OCI-LY3 (cell line): ENCODE measurements around the gene GLIS1.

Source experiments
- H2AFZ ChIP-seq: fragments of 200-600, 300-600 bp; shearing (Covaris generic); 2 replicates; pipeline ENCODE4 v1.6.0; 2014; ENCODE audit warnings: antibody characterized with exemption, low read depth, low read length
- H3K27ac ChIP-seq: fragments of 200-600, 300-600 bp; sonication (generic); 2 replicates; pipeline ENCODE4 v1.5.1; 2014; ENCODE audit warnings: mild to moderate bottlenecking, low read length, moderate library complexity, mixed read lengths
- H3K27me3 ChIP-seq: fragments of 200-600, 300-600 bp; sonication (generic); 2 replicates; pipeline ENCODE4 v1.6.1; 2014; ENCODE audit warnings: low read depth, low read length, mixed read lengths
- H3K36me3 ChIP-seq: fragments of 200-600, 300-600 bp; sonication (generic); replicated peaks from 2 replicates; pipeline ENCODE3; 2014; ENCODE audit warnings: low read depth, low read length, mixed read lengths
- H3K4me1 ChIP-seq: fragments of 300-600, 200-600 bp; sonication (generic); 2 replicates; pipeline ENCODE4 v1.6.1; 2014; ENCODE audit warnings: low read length, mixed read lengths
- H3K4me2 ChIP-seq: fragments of 200-600, 300-600 bp; sonication (generic); 2 replicates; pipeline ENCODE4 v1.6.1; 2014; ENCODE audit warnings: low read length, mixed read lengths
- H3K4me3 ChIP-seq: fragments of 300-600, 200-600 bp; sonication (generic); 2 replicates; pipeline ENCODE4 v1.5.1; 2014; ENCODE audit warnings: antibody characterized with exemption, mild to moderate bottlenecking, low read length, moderate library complexity
- H3K79me2 ChIP-seq: fragments of 300-600, 200-600 bp; shearing (Covaris generic); 2 replicates; pipeline ENCODE4 v1.6.1; 2014; ENCODE audit warnings: mild to moderate bottlenecking, low read length, mixed read lengths
- H3K9ac ChIP-seq: fragments of 300-600, 200-600 bp; shearing (Covaris generic); 2 replicates; pipeline ENCODE4 v1.6.0; 2014; ENCODE audit warnings: mild to moderate bottlenecking, low read length, moderate library complexity
- H3K9me3 ChIP-seq: fragments of 200-600, 300-600 bp; shearing (Covaris generic); 2 replicates; pipeline ENCODE4 v1.6.1; 2014; ENCODE audit warnings: low read length, mixed read lengths; ENCODE audit not compliant: insufficient read depth
- H4K20me1 ChIP-seq: fragments of 200-600, 300-600 bp; sonication (generic); 2 replicates; pipeline ENCODE4 v1.6.1; 2016; ENCODE audit warnings: low read length, mixed read lengths; ENCODE audit not compliant: insufficient read depth
- EZH2phosphoT487 ChIP-seq: fragments of 200-600 bp; shearing (Covaris generic); IDR thresholded peaks from 2 replicates; pipeline ENCODE4 v1.6.1; 2018; ENCODE audit warnings: antibody characterized with exemption, mixed run types, low read depth
- TF ChIP-seq, protein P1 (sequence below): fragments of 200-600, 300-600 bp; sonication (generic); IDR thresholded peaks from 2 replicates; pipeline ENCODE4 v1.5.1; 2014; ENCODE audit warnings: antibody characterized with exemption, low read length, low read depth

GLIS1 gene

GRCh38 chr1:53583868-53584776, 154.8 kb downstream of the GLIS1 start:
- Histone ChIP-seq H3K4me3 (no peak overlapping the region), H3K4me2 (no peak overlapping the region), H3K36me3 (no peaks in the 10 kb centered on the region), H3K27me3 (peaks cover 7% of the 10 kb centered on the region), H3K79me2 (no peaks in the 10 kb centered on the region), H3K9me3 (no peaks in the 10 kb centered on the region), H3K9ac (no peak overlapping the region), H3K4me1 (no peaks in the 10 kb centered on the region), H2AFZ (no peak overlapping the region), H4K20me1 (no peaks in the 10 kb centered on the region), H3K27ac (no peak overlapping the region)
- TF ChIP-seq, protein P1, sequence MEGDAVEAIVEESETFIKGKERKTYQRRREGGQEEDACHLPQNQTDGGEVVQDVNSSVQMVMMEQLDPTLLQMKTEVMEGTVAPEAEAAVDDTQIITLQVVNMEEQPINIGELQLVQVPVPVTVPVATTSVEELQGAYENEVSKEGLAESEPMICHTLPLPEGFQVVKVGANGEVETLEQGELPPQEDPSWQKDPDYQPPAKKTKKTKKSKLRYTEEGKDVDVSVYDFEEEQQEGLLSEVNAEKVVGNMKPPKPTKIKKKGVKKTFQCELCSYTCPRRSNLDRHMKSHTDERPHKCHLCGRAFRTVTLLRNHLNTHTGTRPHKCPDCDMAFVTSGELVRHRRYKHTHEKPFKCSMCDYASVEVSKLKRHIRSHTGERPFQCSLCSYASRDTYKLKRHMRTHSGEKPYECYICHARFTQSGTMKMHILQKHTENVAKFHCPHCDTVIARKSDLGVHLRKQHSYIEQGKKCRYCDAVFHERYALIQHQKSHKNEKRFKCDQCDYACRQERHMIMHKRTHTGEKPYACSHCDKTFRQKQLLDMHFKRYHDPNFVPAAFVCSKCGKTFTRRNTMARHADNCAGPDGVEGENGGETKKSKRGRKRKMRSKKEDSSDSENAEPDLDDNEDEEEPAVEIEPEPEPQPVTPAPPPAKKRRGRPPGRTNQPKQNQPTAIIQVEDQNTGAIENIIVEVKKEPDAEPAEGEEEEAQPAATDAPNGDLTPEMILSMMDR, result no peak
- no peak for TF ChIP-seq EZH2phosphoT487

DNA sequence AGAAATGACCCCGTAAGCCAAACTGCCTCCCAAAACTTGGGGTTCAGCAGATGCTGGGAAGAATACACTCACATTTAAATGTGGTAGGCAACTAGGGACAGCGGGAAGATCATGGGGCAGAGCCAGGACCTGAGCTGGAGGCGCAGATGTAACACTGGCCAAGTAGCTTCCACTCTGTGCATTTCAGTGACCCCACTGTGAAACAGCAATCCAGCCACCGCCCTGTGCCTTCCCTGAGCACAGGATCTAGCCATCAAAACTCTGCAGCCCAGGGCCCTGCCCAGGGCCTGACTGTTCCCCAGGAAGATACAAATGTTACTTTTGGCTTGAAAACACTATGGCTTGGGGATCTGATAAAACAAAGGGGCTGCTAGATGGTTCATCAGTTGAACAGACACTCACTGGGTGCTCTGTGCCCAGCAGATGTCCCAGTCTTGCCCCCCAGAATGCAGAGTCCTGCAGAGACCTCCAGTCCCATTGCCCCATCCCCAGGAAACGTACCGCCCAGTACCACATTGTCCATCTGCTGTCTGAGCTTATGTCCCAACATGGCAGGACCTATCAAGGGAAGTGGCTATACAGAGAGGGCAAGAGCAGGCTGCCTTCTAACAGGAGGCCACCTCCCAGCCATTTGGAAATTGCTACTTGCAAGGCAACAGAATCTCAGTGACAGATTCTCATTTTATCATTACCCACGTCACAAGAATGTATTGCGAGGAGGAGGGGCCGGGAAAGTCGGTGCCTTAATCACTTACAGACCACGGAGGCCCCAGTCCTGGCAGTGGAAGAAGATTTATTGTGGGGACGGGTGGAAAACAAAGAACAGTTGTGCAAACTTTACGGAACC, 155.7 kb downstream of the GLIS1 start:
- no peak overlapping the region for H3K9ac ChIP-seq
- peaks cover 7% of the 10 kb centered on the region for H3K27me3 ChIP-seq
- H2AFZ ChIP-seq, result no peak overlapping the region
- no peaks in the 10 kb centered on the region for H4K20me1 ChIP-seq
- H3K4me3 ChIP-seq, result no peak overlapping the region
- H3K4me1 ChIP-seq, result no peaks in the 10 kb centered on the region
- no peak for TF ChIP-seq EZH2phosphoT487
- TF ChIP-seq, protein P1, result no peak
- H3K4me2 ChIP-seq, result no peak overlapping the region
- H3K9me3 ChIP-seq, result no peaks in the 10 kb centered on the region
- no peaks in the 10 kb centered on the region for H3K36me3 ChIP-seq
- H3K27ac ChIP-seq, result no peak overlapping the region
- H3K79me2 ChIP-seq, result no peaks in the 10 kb centered on the region

DNA sequence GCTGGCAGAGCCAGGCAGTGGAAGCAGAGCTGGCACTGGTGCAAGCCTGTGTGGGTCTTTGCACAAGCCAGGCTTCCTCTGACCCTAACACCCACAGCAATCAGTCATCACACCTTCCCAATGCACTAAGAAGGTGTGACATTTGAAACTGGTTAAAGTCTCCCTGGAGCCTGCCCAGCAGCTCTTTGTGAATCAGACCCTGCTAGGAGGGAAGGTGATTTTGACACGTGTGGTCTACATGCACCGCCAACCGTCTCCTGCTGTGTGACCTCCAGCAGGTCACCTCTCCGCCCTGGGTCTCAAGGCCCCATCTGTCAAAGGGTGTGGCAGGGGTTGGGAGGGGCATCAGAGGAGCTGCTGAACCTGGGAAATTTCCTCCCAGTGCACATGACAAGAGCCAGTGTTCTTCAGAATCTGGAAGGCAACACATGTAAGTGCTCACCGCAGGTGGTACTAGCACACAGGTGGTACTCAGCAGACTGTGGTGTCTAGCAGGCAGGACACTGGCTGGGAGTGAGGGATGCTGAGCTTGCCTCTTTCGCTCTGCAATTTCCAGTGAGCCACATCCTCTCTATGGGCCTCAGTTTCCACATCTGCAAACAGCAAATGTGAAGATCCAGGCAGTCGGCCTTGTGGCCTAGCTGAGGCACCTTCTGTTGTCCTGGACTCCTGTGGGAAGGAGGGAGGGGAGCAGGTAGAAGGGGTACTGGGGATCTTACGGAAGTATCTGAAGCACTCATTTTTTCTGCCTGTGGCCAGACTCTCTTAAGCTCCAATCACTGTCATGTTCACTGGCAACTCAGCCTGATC, 156.5 kb downstream of the GLIS1 start:
- H3K79me2 ChIP-seq, result no peaks in the 10 kb centered on the region
- H3K27ac ChIP-seq, result no peak overlapping the region
- no peaks in the 10 kb centered on the region for H4K20me1 ChIP-seq
- no peaks in the 10 kb centered on the region for H3K36me3 ChIP-seq
- peaks cover 7% of the 10 kb centered on the region for H3K27me3 ChIP-seq
- no peak for TF ChIP-seq EZH2phosphoT487
- TF ChIP-seq, protein P1, result no peak
- H3K9me3 ChIP-seq, result no peaks in the 10 kb centered on the region
- H3K4me2 ChIP-seq, result no peak overlapping the region
- H3K4me1 ChIP-seq, result 0 out of 2 replicates have a peak, but pooled peaks cover under 1% of the 10 kb centered on the region
- H2AFZ ChIP-seq, result no peak overlapping the region
- H3K4me3 ChIP-seq, result no peak overlapping the region
- no peak overlapping the region for H3K9ac ChIP-seq
